Spleen (tissue), 11 donors: Measurements from ENCODE around the gene PARD3B. TPM values are rescaled to one million over a fixed set of nuclear protein-coding genes. Genes with fewer than 3 reads are reported as not detected.

Source experiments
- DNase-seq: peaks from one replicate; pipeline ENCODE4 v3.0.0-alpha.2; 2020
- H3K27ac ChIP-seq, 8 donors: fragments of 200-600 bp; sonication (generic) in 7 of 8; 1 replicate in 4 of 8; 2 replicates in 4 of 8; pipeline versions ENCODE4 v1.5.0 to v1.8.0; 2016 to 2021; ENCODE audit warnings: inconsistent platforms in 4 of 8, mild to moderate bottlenecking in 4 of 8, moderate library complexity in 1 of 8
- H3K27me3 ChIP-seq, 7 donors: fragments of 200-600 bp; sonication (generic) in 6 of 7; replicated peaks in 1 of 7; 1 replicate in 4 of 7; 2 replicates in 3 of 7; pipeline versions ENCODE4 v1.5.0 to v1.8.0; 2016 to 2021; ENCODE audit warnings: inconsistent platforms in 3 of 7, mild to moderate bottlenecking in 1 of 7
- H3K36me3 ChIP-seq, 6 donors: fragments of 200-600 bp; sonication (generic) in 5 of 6; 1 replicate in 4 of 6; 2 replicates in 2 of 6; pipeline versions ENCODE4 v1.5.0 to v1.8.0; 2016 to 2021; ENCODE audit warnings: inconsistent platforms in 2 of 6
- H3K4me1 ChIP-seq, 6 donors: fragments of 200-600 bp; sonication (generic) in 5 of 6; 1 replicate in 3 of 6; 2 replicates in 3 of 6; pipeline versions ENCODE4 v1.5.0 to v1.8.0; 2016 to 2021; ENCODE audit warnings: inconsistent platforms in 3 of 6
- H3K4me3 ChIP-seq, 8 donors: fragments of 200-600 bp; sonication (generic) in 7 of 8; 1 replicate in 4 of 8; 2 replicates in 4 of 8; pipeline versions ENCODE4 v1.5.0 to v1.8.0; 2016 to 2021; ENCODE audit warnings: inconsistent platforms in 4 of 8, mild to moderate bottlenecking in 4 of 8, moderate library complexity in 2 of 8
- H3K9me3 ChIP-seq, 8 donors: fragments of 200-600 bp; sonication (generic) in 7 of 8; 1 replicate in 4 of 8; 2 replicates in 4 of 8; pipeline versions ENCODE4 v1.5.0 to v1.8.0; 2016 to 2021; ENCODE audit warnings: inconsistent platforms in 4 of 8
- POLR2A ChIP-seq, 3 donors: fragments of 450-650 bp; IDR thresholded peaks; one replicate each; pipeline ENCODE4 v1.5.1; 2017; ENCODE audit warnings: antibody characterized with exemption in 3 of 3, mild to moderate bottlenecking in 1 of 3
- POLR2AphosphoS5 ChIP-seq, 3 donors: sonication (generic); formaldehyde crosslinking; IDR thresholded peaks; one replicate each; pipeline ENCODE4 v1.5.1; 2017; ENCODE audit warnings: antibody characterized with exemption in 3 of 3
- WGBS, 5 donors: extraction: QIAGEN DNeasy Blood & Tissue Kit in 3 of 5; methylation state at CpG; one replicate each; pipeline versions ENCODE4 v1.1.5 to v1.1.7; 2013 to 2018; 5-methylcytosine and 5-hydroxymethylcytosine counted together
- intact Hi-C: fragments of 100-400 bp; cut with DNase I; formaldehyde crosslinking; loops from one replicate; pipeline ENCODE4 v1.15.0; 2023; ENCODE audit warnings: low total_unique reads
- polyA plus RNA-seq, 3 donors: library from polyadenylated mRNA; stranded (reverse); fragments of 200-250 nt; gene quantifications; one replicate each; pipeline ENCODE4 v1.2.1, GENCODE V29; 2013
- total RNA-seq, 7 donors: library from RNA; depleted of rRNA in 3 of 7; stranded (reverse); fragments of >200 nt in 3 of 7; fragmentation: NEBNext Ultra II Directional in 4 of 7; extraction: Animal tissue kit (Norgen Biotek cat#: 25700) in 4 of 7; gene quantifications; one replicate each; pipeline versions ENCODE4 v1.1.0 to v1.2.1, GENCODE V29; 2016 to 2021
- TF ChIP-seq, protein P1 (sequence below), 11 experiments: fragments of 200-600 bp in 7 of 11; fragments of 450-650 bp in 4 of 11; sonication (generic) in 4 of 11; IDR thresholded peaks in 8 of 11; conservative IDR thresholded peaks in 3 of 11; 1 replicate in 7 of 11; 2 replicates in 4 of 11; pipeline versions ENCODE4 v1.4.0 to v1.8.0; 2016 to 2021; ENCODE audit warnings: antibody characterized with exemption in 11 of 11, inconsistent platforms in 4 of 11, mild to moderate bottlenecking in 1 of 11
- donor health status: healthy with polysubstance abuse.
- donor health status: DM: no; HTN: no; CAD: no; lungs with moderate emphysema.
- donor health status: DM: no; HTN: no; CAD: no.
- donor health status: Bipolar disorder and iron deficiency.
- donor health status: healthy.
- donor health status: DM: no; HTN: no; CAD: no.
- donor health status: DM: yes; HTN: yes; CAD: no.

PARD3B gene
- total and polyA plus RNA-seq, 10 donors = 0.85 to 27.8 (median 14.7) TPM

GRCh38 chr2:205613970-205614559 lies 1068.8 kb downstream of the PARD3B start:
- intact Hi-C loops = no loop called here
- TF ChIP-seq, protein P1, sequence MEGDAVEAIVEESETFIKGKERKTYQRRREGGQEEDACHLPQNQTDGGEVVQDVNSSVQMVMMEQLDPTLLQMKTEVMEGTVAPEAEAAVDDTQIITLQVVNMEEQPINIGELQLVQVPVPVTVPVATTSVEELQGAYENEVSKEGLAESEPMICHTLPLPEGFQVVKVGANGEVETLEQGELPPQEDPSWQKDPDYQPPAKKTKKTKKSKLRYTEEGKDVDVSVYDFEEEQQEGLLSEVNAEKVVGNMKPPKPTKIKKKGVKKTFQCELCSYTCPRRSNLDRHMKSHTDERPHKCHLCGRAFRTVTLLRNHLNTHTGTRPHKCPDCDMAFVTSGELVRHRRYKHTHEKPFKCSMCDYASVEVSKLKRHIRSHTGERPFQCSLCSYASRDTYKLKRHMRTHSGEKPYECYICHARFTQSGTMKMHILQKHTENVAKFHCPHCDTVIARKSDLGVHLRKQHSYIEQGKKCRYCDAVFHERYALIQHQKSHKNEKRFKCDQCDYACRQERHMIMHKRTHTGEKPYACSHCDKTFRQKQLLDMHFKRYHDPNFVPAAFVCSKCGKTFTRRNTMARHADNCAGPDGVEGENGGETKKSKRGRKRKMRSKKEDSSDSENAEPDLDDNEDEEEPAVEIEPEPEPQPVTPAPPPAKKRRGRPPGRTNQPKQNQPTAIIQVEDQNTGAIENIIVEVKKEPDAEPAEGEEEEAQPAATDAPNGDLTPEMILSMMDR (IDR thresholded peaks at IDR 0.05 in 8 of 11, conservative IDR thresholded peaks at IDR 0.05 in 3 of 11) = no peak
- no peak for TF ChIP-seq POLR2A (IDR thresholded peaks at IDR 0.05)
- TF ChIP-seq POLR2AphosphoS5 (IDR thresholded peaks at IDR 0.05) = no peak
- Histone ChIP-seq H3K27me3 (peaks cover 0 to 24% (median 0%) of the 10 kb centered on the region in 7 donors), H3K4me1 (no peaks in the 10 kb centered on the region), H3K36me3 (no peaks in the 10 kb centered on the region), H3K27ac (no peak overlapping the region), H3K4me3 (no peak overlapping the region), H3K9me3 (no peaks in the 10 kb centered on the region)
- DNase-seq = no peak
- WGBS, 5 donors = 65 to 86% (median 73%) methylated on average over 3 of the region's 3 CpGs

GRCh38 chr2:205614965-205615364 lies 1069.7 kb downstream of the PARD3B start:
- intact Hi-C loops = no loop called here
- 73 to 91% (median 86%) methylated on average over 4 of the region's 4 CpGs for WGBS, 5 donors

DNA sequence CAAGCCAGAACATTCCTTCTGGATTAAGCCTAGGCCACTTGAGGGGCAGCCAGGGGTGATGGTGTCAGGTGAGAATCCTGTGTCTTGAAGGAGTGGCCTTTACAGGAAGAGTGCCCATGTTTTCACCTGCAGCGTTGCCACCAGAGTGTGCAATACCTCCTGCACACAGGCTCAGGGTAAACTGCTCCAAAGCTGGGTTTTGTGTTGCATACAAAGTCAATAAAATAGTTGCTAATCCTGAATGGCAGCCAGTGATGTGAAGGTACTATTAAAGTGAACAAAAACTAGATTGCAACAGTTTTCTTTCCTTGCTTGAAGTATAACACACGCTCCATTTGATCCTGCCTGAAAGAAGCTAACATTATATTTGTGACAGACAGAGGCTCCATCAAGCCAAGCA lies 1072.6 kb downstream of the PARD3B start:
- H3K4me3 ChIP-seq = no peak overlapping the region
- no peaks in the 10 kb centered on the region for H3K9me3 ChIP-seq
- H3K27me3 ChIP-seq = peaks cover 0 to 14% (median 0%) of the 10 kb centered on the region in 7 donors
- 85 to 94% (median 90%) methylated on average over 2 of the region's 2 CpGs for WGBS, 5 donors
- no peak for DNase-seq
- intact Hi-C loops = no loop called here
- no peaks in the 10 kb centered on the region for H3K4me1 ChIP-seq
- H3K36me3 ChIP-seq = no peaks in the 10 kb centered on the region
- TF ChIP-seq POLR2A (IDR thresholded peaks at IDR 0.05) = no peak
- TF ChIP-seq, protein P1 (IDR thresholded peaks at IDR 0.05 in 8 of 11, conservative IDR thresholded peaks at IDR 0.05 in 3 of 11) = no peak
- TF ChIP-seq POLR2AphosphoS5 (IDR thresholded peaks at IDR 0.05) = no peak
- no peak overlapping the region for H3K27ac ChIP-seq

More at GRCh38 chr2:205614965-205615364, 1069.7 kb downstream of the PARD3B start:
- Histone ChIP-seq H3K9me3 (no peaks in the 10 kb centered on the region), H3K36me3 (no peaks in the 10 kb centered on the region), H3K4me1 (no peaks in the 10 kb centered on the region), H3K27ac (no peak overlapping the region), H3K4me3 (no peak overlapping the region), H3K27me3 (peaks cover 0 to 24% (median 0%) of the 10 kb centered on the region in 7 donors)
- DNase-seq = no peak
- TF ChIP-seq POLR2A (IDR thresholded peaks at IDR 0.05) (no peak), POLR2AphosphoS5 (IDR thresholded peaks at IDR 0.05) (no peak)
- TF ChIP-seq, protein P1 (IDR thresholded peaks at IDR 0.05 in 8 of 11, conservative IDR thresholded peaks at IDR 0.05 in 3 of 11) = no peak

- Histone ChIP-seq H3K4me3 (no peak overlapping the region), H3K36me3 (no peaks in the 10 kb centered on the region), H3K4me1 (no peaks in the 10 kb centered on the region), H3K27me3 (peaks cover 0 to 9% (median 0%) of the 10 kb centered on the region in 7 donors), H3K9me3 (no peaks in the 10 kb centered on the region), H3K27ac (no peak overlapping the region)
- TF ChIP-seq, protein P1 (IDR thresholded peaks at IDR 0.05 in 8 of 11, conservative IDR thresholded peaks at IDR 0.05 in 3 of 11) = no peak
- TF ChIP-seq POLR2A (IDR thresholded peaks at IDR 0.05) (no peak), POLR2AphosphoS5 (IDR thresholded peaks at IDR 0.05) (no peak)
- intact Hi-C loops = no loop called here
- DNase-seq = no peak
- 85 to 100% (median 90%) methylated on average over 1 of the region's 1 CpG for WGBS, 5 donors
These were observed 1074.3 kb downstream of the PARD3B start for GRCh38 chr2:205619600-205619999.
